K562 (cell line): ENCODE measurements around the gene MYBPC3. TPM values are rescaled to one million over a fixed set of nuclear protein-coding genes. Genes with fewer than 3 reads are reported as not detected.

Experiments used
- ARID2 ChIP-seq: fragments of 450-650 bp; IDR thresholded peaks from 2 replicates; pipeline ENCODE4 v1.6.1; 2017; ENCODE audit warnings: antibody characterized with exemption, mild to moderate bottlenecking
- JUND ChIP-seq, 2 experiments: IDR thresholded peaks; 2 replicates in 1 of 2; 3 replicates in 1 of 2; pipeline ENCODE4 v1.6.1; 2011; ENCODE audit warnings: borderline replicate concordance in 2 of 2, low read depth in 2 of 2, low read length in 2 of 2, improper control_type of control experiment in 1 of 2, missing biosample characterization in 1 of 2, missing genetic modification characterization in 1 of 2, missing genetic modification reagents in 1 of 2
- RFX7 ChIP-seq: fragments of 250-450 bp; sonication (Bioruptor Pico); IDR thresholded peaks from 2 replicates; pipeline ENCODE4 v1.5.1; 2021; ENCODE audit warnings: mild to moderate bottlenecking
- RUNX1 ChIP-seq: sonication (generic); IDR thresholded peaks from 2 replicates; pipeline ENCODE4 v1.6.1; 2016; ENCODE audit warnings: antibody characterized with exemption, low read depth
- U2AF1 ChIP-seq: fragments of 200-400 bp; formaldehyde crosslinking; optimal IDR thresholded peaks from 2 replicates; pipeline ENCODE3; 2017; ENCODE audit warnings: mild to moderate bottlenecking, low read depth, low read length, moderate library complexity
- ZBTB17 ChIP-seq: fragments of 450-650 bp; formaldehyde crosslinking; IDR thresholded peaks from 2 replicates; pipeline ENCODE4 v1.4.0; 2020; ENCODE audit warnings: mild to moderate bottlenecking
- polyA plus RNA-seq, 8 experiments: library from polyadenylated mRNA; depleted of rRNA in 4 of 8; stranded (reverse) in 5 of 8; unstranded in 3 of 8; fragments of >200 nt; fragmentation: Nextera tagmentation in 2 of 8; fragmentation: Illumina TruSeq in 1 of 8; extraction: Ambion mirVana in 2 of 8; extraction: Trizol in 1 of 8; gene quantifications; 2 replicates each; pipeline versions ENCODE4 v1.2.1 to v1.2.3, GENCODE V29; 2011 to 2014; ENCODE audit warnings: inconsistent platforms in 1 of 8, missing spikeins in 1 of 8
- total RNA-seq, 7 experiments: library from RNA; depleted of rRNA in 6 of 7; stranded (reverse); fragments of >200 nt in 6 of 7; fragmentation: Illumina TruSeq in 2 of 7; extraction: Trizol in 2 of 7; gene quantifications; 2 replicates each; pipeline versions ENCODE4 v1.2.1 to v1.2.3, GENCODE V29; 2011 to 2021; ENCODE audit warnings: low replicate concordance in 1 of 7
- TF ChIP-seq, protein P1 (sequence below), 3 experiments: fragments of 200-800 bp in 1 of 3; fragments of 250-450 bp in 1 of 3; fragments of 450-650 bp in 1 of 3; sonication (Bioruptor Pico) in 1 of 3; sonication (Bioruptor generic) in 1 of 3; formaldehyde crosslinking in 1 of 3; IDR thresholded peaks; 2 replicates each; pipeline versions ENCODE4 v1.6.1 to v1.8.0; 2016 to 2022; ENCODE audit warnings: mild to moderate bottlenecking in 2 of 3, missing genetic modification characterization in 2 of 3, missing compliant biosample characterization in 1 of 3, moderate library complexity in 1 of 3
- TF ChIP-seq, protein P2 (sequence below): fragments of 250-450 bp; sonication (Bioruptor Pico); IDR thresholded peaks from 2 replicates; pipeline ENCODE4 v1.8.0; 2021; ENCODE audit warnings: mild to moderate bottlenecking, moderate library complexity
- TF ChIP-seq, protein P3 (sequence below): sonication (generic); formaldehyde crosslinking; IDR thresholded peaks from 2 replicates; pipeline ENCODE4 v1.8.0; 2023; ENCODE audit warnings: missing genetic modification reagents, mild to moderate bottlenecking, borderline replicate concordance
- TF ChIP-seq, protein P4 (sequence below), 2 experiments: fragments of 150-350 bp in 1 of 2; IDR thresholded peaks; 2 replicates each; pipeline ENCODE4 v1.6.1; 2012 to 2016; ENCODE audit warnings: low read depth in 2 of 2, low read length in 2 of 2, mild to moderate bottlenecking in 1 of 2, moderate library complexity in 1 of 2

The MYBPC3 gene
- total and polyA plus RNA-seq, 9 of the 15 experiments (the other 6 are each of a cell fraction or from before 2014, with no cell fraction given): 0.01 TPM; not detected in 8

DNA sequence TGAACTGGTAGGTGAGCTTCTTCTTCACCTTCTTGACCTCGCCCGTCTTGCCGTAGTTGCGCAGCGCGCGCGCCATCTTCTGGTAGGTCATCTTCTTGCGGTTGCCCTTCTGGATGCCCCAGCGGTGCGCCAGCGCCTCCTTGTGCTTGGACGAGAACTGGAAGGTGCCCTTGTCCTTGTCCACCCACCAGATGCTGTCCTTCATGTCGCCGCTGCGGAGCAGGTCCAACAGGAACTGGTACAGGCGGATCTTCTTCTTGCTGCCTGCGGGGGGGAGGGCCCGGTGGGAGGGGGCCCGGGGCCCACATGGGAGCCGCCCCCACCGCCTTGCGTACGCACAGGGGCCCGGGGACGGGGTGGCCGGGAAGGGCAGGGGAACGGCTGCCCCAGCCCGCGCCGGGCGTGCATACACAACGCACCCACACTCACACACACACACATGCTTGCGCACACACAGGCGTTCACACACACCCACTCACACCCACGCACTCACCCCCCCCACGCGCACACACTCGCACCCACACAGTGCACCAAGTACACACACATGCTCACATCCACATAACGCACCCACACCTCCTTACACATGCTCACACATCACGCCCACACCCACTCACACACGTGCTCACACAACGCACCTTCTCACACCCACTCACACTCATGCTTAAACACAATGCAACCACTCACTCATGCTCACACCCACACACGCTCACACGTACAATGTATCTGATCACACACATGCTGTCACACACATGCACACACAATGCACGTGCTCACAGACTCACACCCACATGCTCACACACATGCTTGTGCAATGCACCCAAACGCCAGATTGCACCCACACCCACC is 3.0 kb upstream of the MYBPC3 start (continued):
- TF ChIP-seq, protein P1, sequence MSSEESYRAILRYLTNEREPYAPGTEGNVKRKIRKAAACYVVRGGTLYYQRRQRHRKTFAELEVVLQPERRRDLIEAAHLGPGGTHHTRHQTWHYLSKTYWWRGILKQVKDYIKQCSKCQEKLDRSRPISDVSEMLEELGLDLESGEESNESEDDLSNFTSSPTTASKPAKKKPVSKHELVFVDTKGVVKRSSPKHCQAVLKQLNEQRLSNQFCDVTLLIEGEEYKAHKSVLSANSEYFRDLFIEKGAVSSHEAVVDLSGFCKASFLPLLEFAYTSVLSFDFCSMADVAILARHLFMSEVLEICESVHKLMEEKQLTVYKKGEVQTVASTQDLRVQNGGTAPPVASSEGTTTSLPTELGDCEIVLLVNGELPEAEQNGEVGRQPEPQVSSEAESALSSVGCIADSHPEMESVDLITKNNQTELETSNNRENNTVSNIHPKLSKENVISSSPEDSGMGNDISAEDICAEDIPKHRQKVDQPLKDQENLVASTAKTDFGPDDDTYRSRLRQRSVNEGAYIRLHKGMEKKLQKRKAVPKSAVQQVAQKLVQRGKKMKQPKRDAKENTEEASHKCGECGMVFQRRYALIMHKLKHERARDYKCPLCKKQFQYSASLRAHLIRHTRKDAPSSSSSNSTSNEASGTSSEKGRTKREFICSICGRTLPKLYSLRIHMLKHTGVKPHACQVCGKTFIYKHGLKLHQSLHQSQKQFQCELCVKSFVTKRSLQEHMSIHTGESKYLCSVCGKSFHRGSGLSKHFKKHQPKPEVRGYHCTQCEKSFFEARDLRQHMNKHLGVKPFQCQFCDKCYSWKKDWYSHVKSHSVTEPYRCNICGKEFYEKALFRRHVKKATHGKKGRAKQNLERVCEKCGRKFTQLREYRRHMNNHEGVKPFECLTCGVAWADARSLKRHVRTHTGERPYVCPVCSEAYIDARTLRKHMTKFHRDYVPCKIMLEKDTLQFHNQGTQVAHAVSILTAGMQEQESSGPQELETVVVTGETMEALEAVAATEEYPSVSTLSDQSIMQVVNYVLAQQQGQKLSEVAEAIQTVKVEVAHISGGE (CRISPR knock-in tag; IDR thresholded peaks at IDR 0.05): peak in 1 of 3 experiments; percentile 65; a peak in 1 of 6 replicates
- TF ChIP-seq JUND (IDR thresholded peaks at IDR 0.05; ENCODE audit: borderline replicate concordance, low read depth, low read length) (peak; percentile 52), JUND (tag; IDR thresholded peaks at IDR 0.05; ENCODE audit: borderline replicate concordance, low read depth, low read length) (no peak; the same call in 2 of the 3 replicates), RFX7 (CRISPR knock-in tag) (no peak), RUNX1 (no peak), ARID2 (peak; percentile 94), U2AF1 (no peak), ZBTB17 (CRISPR knock-in tag) (no peak)
- TF ChIP-seq, protein P2, sequence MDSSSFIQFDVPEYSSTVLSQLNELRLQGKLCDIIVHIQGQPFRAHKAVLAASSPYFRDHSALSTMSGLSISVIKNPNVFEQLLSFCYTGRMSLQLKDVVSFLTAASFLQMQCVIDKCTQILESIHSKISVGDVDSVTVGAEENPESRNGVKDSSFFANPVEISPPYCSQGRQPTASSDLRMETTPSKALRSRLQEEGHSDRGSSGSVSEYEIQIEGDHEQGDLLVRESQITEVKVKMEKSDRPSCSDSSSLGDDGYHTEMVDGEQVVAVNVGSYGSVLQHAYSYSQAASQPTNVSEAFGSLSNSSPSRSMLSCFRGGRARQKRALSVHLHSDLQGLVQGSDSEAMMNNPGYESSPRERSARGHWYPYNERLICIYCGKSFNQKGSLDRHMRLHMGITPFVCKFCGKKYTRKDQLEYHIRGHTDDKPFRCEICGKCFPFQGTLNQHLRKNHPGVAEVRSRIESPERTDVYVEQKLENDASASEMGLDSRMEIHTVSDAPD: no peak
- TF ChIP-seq, protein P3, sequence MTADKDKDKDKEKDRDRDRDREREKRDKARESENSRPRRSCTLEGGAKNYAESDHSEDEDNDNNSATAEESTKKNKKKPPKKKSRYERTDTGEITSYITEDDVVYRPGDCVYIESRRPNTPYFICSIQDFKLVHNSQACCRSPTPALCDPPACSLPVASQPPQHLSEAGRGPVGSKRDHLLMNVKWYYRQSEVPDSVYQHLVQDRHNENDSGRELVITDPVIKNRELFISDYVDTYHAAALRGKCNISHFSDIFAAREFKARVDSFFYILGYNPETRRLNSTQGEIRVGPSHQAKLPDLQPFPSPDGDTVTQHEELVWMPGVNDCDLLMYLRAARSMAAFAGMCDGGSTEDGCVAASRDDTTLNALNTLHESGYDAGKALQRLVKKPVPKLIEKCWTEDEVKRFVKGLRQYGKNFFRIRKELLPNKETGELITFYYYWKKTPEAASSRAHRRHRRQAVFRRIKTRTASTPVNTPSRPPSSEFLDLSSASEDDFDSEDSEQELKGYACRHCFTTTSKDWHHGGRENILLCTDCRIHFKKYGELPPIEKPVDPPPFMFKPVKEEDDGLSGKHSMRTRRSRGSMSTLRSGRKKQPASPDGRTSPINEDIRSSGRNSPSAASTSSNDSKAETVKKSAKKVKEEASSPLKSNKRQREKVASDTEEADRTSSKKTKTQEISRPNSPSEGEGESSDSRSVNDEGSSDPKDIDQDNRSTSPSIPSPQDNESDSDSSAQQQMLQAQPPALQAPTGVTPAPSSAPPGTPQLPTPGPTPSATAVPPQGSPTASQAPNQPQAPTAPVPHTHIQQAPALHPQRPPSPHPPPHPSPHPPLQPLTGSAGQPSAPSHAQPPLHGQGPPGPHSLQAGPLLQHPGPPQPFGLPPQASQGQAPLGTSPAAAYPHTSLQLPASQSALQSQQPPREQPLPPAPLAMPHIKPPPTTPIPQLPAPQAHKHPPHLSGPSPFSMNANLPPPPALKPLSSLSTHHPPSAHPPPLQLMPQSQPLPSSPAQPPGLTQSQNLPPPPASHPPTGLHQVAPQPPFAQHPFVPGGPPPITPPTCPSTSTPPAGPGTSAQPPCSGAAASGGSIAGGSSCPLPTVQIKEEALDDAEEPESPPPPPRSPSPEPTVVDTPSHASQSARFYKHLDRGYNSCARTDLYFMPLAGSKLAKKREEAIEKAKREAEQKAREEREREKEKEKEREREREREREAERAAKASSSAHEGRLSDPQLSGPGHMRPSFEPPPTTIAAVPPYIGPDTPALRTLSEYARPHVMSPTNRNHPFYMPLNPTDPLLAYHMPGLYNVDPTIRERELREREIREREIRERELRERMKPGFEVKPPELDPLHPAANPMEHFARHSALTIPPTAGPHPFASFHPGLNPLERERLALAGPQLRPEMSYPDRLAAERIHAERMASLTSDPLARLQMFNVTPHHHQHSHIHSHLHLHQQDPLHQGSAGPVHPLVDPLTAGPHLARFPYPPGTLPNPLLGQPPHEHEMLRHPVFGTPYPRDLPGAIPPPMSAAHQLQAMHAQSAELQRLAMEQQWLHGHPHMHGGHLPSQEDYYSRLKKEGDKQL (CRISPR knock-in tag): no peak
- TF ChIP-seq, protein P4, sequence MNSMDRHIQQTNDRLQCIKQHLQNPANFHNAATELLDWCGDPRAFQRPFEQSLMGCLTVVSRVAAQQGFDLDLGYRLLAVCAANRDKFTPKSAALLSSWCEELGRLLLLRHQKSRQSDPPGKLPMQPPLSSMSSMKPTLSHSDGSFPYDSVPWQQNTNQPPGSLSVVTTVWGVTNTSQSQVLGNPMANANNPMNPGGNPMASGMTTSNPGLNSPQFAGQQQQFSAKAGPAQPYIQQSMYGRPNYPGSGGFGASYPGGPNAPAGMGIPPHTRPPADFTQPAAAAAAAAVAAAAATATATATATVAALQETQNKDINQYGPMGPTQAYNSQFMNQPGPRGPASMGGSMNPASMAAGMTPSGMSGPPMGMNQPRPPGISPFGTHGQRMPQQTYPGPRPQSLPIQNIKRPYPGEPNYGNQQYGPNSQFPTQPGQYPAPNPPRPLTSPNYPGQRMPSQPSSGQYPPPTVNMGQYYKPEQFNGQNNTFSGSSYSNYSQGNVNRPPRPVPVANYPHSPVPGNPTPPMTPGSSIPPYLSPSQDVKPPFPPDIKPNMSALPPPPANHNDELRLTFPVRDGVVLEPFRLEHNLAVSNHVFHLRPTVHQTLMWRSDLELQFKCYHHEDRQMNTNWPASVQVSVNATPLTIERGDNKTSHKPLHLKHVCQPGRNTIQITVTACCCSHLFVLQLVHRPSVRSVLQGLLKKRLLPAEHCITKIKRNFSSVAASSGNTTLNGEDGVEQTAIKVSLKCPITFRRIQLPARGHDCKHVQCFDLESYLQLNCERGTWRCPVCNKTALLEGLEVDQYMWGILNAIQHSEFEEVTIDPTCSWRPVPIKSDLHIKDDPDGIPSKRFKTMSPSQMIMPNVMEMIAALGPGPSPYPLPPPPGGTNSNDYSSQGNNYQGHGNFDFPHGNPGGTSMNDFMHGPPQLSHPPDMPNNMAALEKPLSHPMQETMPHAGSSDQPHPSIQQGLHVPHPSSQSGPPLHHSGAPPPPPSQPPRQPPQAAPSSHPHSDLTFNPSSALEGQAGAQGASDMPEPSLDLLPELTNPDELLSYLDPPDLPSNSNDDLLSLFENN (IDR thresholded peaks at IDR 0.05; ENCODE audit: low read depth in 2 of 2, low read length in 2 of 2): no peak
